GM18870 (cell line): ENCODE results near the gene TMC3.
"Not testable (repeated sequence)": the region's sequence is repeated elsewhere in the genome, so short reads cannot be mapped to it uniquely, and the experiment has no call there.

Experiments
- ATAC-seq: cut with Tn5 transposase; IDR thresholded peaks from one replicate; pipeline ENCODE4 v1.9.1; 2021; ENCODE audit warnings: moderate library complexity; ENCODE audit not compliant: unreplicated experiment

The TMC3 gene

DNA sequence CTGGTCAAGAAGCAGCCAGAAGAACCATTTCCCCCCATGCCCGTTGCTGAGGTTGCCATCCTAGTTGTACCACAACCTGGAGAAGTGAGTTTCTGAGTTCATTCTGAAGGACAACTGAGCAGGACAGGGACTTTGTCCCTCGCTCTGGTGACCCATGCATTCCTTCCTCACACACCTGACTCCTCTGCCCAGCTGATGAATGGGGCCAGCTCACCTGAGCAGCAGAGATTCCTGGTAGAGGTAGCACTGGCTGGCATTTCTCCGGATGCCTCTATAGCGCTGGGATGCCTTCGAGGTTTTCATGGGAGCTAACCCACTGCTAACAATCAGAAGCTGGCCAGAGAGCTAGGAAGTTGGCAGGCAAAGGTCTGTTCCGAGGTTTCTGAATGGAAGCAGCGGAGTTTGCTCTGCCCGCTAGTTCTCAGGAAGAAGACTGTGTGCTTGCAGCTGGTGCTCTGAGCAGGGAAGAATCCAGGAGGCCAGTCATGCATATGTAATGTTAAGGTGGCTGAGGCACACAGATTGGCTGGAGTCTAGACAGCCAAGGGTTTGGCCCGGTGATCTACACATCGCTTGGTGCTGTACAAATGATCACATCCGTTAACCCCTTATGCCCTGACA is at the start of gene TMC3:
Gene TMC3 (minus strand): TSS at position 439 of the 621 bp plus-strand sequence. CDS start 136 bp downstream, at position 303.
- ATAC-seq: no peak

DNA sequence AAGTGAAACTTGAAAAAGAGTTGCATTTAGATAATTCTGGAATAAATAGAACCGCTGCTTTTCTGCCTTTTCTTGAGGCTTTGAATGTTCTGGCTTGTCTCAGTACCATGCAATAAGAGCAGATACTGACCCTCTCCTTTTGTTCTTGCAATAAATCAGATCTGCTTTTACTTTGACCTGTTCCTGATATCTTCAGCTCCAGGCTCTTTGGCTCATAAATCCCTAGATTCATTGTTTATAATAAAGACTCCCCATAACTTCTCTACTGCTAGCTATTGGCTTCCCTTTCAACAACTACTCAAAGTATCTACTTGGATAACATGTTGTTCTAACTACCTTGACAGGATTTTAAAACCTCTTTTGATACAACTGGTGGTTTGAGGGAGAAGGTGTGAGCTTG is 47.4 kb upstream of the TMC3 start:
- no peak for ATAC-seq

DNA sequence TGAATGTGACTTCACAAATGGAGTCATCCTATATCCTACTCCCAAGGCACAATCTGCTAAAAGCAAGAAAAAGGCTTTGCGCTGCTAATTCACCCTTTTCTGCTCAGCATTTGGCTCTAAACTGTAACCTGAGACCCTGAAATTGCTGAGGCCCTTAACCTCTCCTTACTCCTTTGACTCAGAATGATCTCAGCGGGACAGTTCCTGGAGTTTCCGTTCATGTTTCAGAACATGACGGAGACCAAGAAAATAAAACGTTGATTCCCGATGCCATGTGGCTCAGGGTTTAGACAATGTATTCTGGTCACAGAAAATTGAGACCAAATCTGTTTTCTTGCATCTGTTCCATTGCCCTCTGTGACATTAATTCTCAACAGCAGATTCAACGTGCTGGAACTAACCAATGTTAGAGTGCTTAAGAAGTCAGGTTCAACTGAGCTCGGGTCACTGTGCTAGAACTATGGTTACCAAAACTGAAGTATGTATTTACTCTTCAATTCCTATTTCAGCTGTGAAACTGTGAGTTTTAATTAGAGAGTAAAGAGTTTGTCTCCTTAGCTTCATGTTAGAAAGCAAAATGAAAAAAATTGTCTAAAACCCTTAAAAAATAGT is 45.4 kb upstream of the TMC3 start:
- ATAC-seq: no peak

DNA sequence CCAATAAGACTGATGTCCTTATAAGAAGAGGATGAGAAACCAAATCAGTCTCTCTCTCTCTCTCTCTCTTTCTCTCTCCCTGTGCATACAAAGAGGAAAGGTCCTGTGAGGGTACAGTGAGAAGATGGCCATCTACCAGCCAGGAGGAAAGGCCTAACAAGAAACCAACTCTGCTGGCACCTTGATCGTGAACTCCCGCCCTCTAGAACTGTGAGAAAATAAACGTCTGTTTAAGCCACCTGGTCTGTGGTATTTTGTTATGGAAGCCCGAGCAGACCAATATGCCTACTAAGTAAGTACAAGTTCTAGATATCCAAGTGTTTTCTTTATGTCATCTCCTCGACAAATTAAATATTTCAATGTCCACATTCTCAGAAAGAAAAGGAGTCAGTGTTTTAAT is 44.9 kb upstream of the TMC3 start:
- no peak for ATAC-seq

DNA sequence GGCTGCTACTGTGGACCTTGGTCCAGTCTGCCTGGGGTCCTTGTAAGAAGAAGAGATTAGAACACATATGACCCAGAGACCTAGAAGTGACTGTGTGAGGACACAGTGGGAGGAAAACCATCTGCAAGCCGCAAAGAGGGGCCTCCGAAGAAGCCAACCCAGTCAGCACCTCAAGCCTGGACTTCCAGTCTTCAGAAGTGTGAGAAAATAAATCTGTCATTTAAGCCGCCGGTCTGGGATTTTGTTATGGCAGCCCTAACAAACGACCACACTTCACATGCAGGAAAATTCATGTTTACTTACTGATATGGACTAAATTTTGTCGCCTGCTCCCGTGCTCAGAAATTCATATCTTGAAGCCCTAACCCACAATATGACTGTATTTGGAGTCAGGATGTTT is 44.4 kb upstream of the TMC3 start:
- no peak for ATAC-seq

DNA sequence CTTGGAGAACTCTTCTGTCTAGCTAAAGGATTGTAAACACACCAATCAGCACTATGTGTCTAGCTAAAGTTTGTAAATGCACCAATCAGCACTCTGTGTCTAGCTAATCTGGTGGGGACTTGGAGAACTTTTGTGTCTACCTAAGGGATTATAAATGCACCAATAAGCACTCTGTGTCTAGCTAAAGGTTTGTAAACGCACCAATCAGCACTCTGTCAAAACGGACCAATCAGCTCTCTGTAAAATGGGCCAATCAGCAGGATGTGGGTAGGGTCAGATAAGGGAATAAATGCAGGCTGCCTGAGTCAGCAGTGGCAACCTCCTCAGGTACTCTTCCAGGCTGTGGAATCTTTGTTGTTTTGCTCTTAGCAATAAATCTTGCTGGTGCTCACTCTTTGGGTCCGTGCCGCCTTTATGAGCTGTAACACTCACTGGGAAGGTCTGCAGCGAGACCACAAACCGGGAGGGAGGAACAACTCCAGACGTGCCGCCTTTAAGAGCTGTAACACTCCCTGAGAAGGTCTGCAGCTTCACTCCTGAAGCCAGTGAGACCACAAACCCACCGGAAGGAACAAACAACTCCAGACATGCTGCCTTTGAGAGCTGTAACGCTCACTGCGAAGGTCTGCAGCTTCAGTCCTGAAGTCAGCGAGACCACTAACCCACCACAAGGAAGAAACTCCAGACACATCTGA is 40.4 kb upstream of the TMC3 start:
- ATAC-seq: not testable (repeated sequence)

DNA sequence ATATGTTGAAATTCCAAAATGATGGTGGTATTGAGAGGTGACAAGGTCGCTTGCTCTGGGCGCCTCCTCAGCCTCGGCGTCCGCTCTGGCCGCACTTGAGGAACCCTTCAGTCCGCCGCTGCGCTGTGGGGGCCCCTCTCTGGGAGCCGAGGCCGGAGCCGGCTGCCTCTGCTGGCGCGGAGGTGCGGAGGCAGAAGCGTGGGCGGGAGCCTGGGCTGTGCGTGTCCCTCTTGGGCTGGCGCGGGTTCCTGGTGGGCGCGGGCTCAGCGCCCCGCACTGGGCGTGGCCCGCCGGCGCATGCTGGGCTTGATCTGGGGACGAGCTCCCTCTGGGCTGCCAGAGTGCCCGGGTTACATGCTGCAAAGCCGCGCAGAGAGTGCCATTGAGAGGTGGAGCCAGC is 39.8 kb upstream of the TMC3 start:
- ATAC-seq: no peak

DNA sequence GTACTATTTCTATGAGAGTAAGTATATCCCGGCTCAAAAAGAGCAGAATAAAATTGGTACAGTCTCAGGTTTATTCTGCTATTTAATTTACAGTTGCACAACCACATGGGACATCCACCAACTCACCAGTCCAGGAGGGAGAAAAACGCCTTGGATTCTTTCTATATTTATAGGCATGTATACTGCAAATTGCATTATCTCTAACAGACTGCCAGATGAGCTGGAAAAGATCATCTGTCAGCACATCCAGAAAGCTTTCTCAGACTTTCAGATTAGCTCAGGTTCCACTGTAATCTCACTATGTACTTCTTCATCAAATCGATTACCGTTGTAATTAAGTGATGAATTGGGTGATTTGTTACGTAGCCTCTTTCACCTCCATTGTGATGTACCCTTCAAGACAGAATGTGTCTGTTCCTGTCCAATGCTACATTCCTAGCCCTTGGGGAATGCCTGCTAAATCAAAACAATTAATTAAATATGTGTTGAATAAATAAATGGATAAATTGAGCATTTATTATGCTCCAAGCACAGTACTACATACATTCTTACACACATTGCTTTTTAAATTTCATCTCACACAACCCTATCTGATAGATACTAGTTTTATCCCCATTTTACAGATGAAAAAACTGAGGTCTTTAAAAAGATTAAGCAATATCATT is 38.1 kb upstream of the TMC3 start:
- ATAC-seq: no peak

DNA sequence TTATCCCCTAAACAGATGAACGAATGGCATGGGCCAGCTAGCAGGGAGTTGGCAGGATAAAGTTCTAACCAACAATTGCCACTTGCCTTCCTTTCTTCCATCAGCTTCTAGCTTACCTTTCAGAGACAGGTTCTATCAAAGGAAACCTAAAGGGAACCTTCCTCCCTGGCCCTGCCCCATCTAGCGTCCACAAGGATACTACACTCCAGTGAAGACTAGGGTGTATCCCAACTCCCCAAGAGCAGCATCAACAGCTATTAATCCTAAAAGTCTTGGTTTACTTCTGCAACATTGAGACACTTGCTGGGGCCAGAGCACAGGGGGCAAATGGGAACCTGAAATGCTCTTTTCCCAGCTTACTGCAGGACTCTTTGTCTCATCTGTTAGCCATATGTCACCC is 37.0 kb upstream of the TMC3 start:
- ATAC-seq: no peak

DNA sequence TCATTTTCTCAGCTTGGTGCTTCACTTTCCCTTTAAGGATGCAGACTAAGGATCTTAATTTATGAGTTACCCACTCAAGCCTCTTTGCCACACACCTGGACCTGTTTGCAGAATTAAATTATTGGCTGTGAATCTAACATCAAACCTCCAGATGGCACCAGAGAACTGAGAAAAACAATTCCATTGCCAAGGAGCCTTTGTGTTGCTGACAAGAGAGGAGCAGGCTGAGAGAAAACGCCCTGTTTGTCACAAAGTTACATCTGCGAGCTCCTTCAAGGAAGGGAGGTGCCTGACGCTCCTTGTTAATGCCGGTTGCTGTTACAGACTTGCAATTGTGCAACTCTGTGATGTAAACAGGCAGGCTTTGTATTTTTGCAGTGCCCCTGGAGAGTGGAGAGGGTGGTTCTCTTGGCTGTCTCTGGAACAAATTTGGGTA is 36.3 kb upstream of the TMC3 start:
- no peak for ATAC-seq

DNA sequence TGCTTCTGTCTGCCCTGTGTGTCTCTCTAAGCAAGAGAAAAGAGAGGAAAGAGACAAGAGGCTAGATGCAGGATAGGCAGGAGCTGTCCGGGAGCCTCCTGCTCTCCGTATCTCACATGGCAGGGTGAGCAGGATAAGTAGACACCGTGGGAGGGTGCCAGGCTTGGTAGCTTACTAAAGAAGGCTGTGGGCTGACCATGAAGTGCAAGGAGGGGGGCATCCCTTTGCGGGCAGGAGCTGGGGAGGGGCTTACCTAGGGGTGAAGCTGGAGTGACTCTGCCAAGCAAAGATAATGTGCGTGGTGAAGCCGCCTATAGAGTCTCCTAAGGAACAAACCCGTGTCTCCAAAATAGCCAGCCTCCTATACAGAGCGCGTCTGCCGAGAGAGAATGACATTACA is 33.7 kb upstream of the TMC3 start:
- no peak for ATAC-seq

DNA sequence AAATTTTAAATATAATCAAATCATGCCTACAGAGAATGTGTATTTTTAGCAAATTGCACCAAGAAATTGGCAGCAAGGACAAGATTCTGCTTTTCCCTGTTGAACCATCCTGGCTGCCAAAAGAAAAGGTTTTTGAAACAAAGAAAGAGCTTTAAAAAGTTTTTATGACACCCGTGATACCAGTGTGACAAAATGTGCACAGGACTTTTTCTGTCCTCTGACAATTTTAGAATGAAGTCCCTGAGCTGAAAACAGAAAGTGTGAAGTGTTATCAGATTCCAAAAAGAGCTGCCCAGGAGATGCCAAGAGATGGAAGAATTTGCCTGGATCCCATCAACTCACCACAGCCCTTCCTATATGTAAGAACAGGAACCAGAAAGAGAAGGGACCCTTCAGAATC is 33.2 kb upstream of the TMC3 start:
- ATAC-seq: no peak

DNA sequence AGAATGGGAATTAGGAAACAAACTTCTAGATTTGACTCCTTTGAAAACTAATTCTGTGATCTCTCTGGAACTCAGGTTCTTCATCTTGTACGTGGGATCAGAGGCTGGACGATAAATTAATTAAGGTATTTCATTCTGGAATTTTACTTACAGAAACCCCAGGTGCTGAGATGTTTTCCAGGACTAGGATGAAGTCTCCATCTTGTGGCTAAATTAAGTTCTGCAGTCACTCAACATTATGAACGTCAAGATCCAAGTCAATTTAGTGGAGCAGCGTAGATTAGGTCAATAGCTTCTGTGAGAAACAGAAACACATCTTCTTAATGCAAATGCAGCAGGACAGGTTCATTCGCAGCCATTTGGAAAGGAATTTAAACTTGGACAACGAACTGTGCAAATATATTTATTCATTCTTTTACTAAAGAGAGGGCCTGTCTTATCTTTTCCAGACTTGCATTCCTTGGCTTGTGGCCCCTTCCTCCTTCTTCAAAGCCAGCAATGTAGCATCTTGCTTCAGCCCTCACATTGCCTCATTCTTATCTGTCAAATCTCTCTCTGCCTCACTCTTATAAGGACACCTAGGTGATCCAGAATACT is 26.7 kb upstream of the TMC3 start:
- no peak for ATAC-seq

DNA sequence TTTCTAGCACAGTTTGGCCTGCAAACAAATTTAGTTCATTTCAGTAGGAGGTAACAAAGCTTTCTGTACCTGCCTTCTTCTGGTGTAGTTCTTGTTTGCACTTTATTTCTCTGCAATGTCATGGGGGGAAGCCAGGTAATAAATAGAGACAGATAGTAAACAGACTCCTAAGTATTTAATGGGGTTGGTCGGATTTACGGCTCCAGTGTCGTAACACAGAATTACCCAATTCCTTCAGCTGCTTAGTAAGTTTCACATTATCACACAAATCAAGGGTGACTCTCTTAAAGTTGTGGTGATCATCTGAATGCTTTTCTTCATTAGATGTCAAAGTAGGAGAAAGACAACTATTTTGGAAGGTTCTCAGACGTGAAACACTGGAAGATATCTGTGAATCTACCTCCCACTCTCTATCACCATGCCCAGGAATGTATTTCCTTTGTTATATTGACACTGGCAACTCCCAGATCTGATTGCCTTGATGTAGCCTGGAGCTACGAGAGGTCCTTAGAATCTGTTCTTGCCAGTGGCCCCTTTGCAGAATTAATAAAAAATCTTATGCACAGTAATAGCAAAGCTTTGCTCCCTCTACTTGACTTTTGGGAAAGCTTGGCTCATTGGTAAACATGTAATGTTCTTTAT is 25.0 kb upstream of the TMC3 start:
- no peak for ATAC-seq

DNA sequence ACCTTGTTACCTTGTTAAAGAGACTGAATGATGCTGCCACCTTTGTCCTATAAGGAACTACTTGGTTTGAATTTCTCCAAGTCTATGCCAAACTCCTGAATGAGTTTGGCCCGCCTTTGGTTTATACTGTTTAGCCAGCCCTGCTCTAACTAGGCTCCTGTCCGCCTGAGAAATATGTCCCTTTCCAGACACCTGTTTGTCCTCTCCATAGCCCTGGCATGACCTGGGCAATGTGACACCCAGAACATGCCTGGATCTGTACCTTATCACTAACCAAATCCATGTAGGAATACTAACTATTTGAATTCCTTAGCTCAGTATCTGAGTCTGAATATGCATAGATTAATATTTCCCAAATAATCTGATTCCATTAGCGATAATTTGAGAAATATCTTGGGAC is 24.4 kb upstream of the TMC3 start:
- ATAC-seq: no peak

DNA sequence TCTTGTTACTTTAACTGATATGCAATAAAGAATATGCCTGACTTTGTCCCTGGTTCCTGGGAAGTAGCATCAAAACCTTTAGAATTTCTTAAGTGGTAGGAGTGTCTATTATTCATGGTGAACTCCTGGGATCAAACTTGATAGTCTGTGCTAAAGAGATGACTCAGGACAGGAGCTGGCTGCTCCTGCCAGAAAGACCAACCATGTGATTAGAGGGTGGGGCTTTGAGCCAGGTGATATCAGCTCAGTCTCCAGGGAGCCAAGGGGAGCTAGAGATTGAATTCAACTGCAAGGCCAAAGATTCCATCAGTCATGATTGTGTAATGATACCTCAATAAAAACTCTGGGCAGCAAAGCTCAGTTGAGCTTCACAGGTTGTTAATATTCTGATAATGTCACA is 20.6 kb upstream of the TMC3 start:
- ATAC-seq: no peak

DNA sequence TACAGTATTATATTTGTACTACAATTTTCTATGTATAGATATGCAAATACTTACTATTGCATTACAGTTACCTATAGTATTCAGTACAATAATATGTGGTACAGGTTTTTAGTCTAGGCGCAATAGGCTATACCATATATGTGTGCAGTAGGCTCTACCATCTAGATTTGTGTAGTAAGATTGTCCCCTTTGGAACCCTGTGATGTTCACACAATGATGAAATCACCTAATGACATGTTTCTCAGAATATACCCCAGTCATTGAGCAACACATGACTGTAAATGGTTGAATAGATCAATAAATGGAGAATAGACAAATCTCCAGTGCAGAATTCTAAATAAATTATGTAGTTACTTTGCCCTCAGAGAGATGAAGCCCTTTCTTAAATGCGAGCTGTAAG is 17.6 kb upstream of the TMC3 start:
- ATAC-seq: no peak

DNA sequence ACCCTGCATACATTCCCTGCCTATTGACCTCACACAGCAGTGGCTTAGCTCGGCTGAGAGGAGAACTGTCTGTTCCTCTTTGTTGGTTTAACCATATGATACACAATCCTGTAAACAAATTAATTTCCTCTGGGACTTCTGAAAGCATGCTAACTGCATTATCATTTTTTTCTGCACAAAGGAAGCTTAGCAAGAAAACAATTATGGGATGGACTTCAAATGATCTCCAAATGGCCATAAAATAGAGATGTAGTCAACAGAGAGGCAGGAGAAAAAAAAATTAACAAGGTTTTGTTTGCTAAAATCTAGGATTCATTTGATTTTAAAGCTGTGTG is 14.4 kb upstream of the TMC3 start:
- ATAC-seq: no peak

DNA sequence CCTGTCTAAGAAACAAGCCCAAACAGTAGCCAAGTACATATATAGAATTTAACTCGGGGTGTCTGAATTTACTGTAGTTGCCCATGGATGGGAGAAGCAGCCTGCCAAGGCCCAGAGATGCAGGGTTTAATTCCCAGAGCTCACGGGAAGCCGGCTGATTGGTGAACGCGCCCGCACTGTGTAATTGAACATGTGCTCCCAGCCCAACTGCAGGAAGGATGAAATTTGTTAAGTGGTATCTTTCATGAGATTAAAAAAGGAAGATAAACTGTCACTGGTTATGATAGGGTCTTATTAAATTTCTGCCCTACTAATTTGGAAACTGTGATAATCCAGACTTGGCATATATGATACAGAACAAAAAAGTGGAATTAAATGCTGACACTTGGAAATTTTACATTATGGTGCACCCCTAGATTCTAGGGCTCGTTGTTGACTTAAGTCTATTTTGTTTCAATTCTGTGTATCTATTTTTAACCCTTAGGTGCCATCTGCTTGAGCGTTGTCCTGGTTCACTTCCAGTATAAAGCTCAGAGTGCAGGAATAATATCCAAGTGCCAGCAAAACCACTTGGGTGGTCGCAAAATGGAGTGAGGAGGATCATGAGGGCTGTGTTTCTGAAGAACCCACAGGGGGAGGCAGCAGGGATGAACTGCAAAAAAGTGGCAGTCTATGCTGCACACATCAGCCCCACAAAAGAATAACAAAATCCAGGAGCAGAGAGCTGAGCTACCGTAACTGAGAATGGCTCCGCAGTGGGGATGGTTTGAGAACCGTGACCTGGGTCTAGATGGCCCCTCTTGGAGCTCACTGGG is 13.8 kb upstream of the TMC3 start:
- ATAC-seq: no peak

DNA sequence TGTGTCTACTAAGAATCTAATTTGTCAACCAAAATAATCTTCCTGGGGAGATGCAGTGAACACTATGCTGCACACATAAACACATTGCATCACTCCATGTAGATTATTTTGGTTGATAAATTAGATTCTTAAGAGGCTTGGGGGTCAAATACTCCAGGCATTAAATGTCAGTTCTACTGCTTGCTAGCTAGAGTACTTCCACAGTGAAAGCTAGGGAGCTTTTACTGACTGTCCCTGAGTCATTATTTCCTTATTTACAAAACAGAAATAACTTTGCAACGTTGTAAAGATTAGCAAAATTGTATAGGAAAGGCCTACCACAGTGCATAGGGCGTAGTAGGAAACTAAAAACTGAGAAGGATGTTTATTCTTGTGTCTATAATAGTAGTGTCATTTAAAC is 12.9 kb upstream of the TMC3 start:
- no peak for ATAC-seq
